HG02759 (cell line): ENCODE data around the gene AFG3L2.
A peak's percentile ranks its signal among the peaks of the same experiment; 100 is the strongest.

Experiments
- ATAC-seq: cut with Tn5 transposase; IDR thresholded peaks from one replicate; pipeline ENCODE4 v1.9.1; 2021; ENCODE audit warnings: mild to moderate bottlenecking, moderate library complexity; ENCODE audit not compliant: unreplicated experiment

Gene AFG3L2

DNA sequence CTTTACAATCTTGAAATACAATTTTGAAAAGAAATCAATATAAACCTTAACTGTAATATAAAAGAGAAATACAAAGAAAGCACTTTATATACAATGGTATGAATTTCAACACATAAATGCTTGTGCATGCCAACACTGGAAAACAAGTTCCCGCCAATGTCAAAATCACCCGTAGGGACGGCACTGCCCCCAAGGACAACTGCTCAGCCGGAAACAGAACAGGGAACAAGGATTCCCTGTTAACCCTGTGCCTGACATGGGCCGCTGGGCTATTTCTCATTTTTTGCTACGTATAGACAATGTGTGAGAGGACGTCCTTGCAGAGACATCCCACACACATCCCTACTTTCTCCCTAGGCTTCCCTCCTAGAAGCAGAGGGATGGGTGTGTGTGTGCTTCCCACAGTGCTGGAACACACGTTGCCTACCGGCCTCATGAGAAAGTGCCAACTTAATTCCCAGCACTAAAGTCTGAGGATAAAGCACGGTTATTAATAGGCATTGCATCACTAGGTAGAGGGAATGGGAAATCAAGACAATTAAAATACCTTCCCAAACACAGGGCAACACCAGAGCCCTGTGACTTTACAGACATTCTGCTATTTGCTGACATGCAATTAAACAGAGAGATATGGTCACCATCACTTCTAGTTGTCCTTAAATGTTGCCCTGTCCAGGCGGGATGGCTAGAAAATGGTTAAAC lies 14.4 kb downstream of the AFG3L2 start:
- no peak for ATAC-seq

DNA sequence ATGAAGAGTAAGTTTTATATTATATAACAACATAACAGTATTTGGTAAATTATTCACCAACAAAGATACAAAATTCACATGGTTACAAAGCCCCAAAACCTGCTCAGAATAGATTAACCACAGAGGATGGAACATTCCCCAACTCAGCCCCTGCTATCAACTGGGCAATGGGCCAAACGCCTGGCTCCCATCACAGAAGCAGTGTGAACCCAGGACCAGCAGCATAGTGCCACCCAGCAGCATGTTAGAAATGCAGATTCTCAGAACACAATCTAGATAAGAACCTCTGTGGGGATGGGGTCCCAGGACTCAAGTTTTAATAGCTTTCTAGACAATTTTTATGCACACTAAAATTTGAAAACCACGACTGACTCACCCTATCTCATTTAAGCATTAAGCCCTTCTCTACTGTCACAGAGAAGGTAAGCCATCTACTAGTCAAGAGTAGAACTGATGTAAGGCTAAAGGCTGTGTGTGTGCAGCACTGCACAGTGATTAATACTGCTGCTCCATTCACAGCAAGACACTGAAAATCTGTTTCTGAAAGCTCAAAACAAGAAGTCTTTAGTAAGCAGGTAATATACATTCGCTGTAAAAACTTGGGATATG lies 15.2 kb downstream of the AFG3L2 start:
- ATAC-seq: peak; percentile 60

DNA sequence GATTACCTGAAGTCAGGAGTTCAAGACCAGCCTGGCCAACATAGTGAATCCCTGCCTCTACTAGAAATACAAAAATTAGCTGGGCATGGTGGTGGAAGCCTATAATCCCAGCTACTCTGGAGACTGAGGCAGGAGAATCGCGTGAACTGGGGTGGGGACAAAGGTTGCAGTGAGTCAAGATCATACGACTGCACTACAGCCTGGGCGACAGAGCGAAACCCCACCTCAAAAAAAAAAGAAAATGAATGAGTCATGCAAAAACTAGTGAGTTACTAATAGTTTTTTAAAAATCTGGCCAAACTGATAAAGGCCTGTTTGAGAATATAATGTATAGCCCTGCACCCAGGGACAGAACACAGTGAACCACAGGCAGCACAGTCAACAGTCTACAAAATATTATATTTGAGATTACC lies 17.5 kb downstream of the AFG3L2 start:
- ATAC-seq: no peak

DNA sequence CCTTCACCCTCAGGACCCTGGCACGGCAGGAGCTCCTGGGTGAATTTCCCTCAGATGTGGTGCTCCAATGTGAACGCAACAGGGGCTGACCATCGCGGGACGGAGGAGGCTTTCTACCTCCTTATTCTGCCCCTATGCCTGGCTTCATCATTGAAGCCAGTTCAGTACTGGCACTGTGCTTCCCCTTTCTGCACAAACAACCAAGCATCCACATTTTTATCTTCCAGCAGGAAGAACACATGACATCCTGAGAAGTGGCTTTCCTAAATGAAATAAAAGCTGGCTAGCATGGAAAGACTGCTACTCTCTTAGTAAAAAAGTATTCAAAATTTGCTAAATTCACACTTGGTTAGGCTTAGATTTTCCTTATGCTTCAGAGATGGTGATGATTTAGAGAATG lies 24.8 kb downstream of the AFG3L2 start:
- ATAC-seq: no peak

DNA sequence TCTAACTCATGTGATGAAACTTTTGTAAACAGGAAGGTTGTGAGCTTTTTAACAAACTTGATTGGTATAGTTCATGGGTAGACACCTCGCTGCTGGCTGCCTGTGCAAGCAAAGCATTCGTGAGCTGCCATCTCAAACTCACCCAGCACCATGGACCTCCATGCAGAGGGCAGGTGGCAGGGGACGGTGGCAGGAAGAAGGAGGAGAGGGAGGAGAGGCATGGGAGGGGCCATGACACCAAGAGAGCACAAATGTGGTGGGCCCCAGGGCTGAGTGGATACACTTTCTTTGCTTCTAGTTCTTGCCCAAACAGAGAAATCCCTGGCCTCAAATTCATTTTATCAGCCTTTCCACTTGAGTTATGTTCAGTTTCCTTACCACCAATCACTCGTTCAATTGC lies 29.1 kb downstream of the AFG3L2 start:
- ATAC-seq: no peak

DNA sequence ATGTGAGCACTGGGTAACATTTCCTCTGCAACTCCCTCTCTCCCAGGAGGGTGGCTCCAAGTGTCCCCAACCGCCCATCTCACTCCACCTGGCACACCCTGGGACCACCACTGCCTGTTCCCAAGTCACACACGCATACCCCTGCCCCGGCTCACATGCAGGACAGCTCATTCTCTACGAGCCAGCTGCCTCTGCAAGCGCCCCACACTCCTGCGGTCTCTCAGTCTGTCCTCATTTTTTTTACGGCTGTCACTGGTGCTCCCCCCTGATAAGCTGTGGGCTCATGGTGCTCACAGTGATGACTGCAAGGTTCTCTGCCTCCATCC lies 30.8 kb downstream of the AFG3L2 start:
- no peak for ATAC-seq

GRCh38 chr18:12345491-12346239 lies 31.4 kb downstream of the AFG3L2 start:
- ATAC-seq: no peak

DNA sequence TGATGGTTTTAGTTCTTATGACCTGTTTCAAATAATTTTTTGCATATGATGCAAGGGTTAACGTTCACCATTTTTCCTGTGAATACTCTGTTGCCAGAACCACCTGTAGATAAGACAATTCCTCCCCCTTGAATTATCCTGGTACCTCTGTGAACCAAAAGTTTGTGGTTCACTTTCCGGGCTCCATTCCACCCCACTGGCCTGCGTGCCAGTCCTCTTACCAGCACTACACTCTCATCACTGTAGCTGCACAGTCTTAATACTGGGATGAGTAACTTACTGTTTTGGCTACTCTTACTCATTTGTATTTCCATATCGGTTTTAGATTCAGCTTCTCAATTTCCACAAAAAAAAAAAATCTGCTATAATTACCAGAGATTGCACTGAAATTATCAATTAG lies 34.4 kb downstream of the AFG3L2 start:
- ATAC-seq: no peak

DNA sequence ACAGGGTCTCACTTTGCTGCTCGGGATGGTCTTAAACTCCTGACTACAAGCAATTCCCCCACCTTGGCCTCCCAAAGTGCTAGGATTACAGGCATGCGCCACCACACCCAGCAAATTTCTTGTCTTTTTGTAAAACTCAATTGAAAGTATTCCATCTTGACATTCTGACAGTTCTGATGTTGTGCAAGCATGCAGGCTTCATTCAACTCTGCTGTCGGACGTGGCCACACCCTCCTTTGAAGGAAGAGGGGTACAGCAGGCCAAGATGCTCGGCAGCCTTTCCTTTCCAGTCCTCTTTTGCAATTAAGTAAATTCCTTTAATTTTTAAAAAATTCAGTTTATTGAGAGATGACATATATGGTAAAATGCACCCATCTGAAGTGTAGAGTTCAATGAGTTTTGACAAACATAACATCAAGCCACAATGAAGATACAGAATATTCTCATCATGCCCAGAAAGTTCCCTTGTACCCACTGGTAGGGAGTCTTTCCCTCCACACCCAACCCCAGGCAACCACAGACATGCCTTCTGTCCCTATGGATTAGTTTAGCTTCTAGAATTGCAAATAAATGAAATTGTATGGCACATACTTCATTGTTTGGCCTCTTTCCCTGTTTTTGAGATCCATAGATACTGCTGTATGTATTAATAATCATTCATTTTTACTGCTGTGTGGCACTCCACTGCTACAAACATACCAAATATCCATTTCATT lies 35.9 kb downstream of the AFG3L2 start:
- no peak for ATAC-seq

GRCh38 chr18:12338382-12338781 lies 38.6 kb downstream of the AFG3L2 start:
- ATAC-seq: no peak

DNA sequence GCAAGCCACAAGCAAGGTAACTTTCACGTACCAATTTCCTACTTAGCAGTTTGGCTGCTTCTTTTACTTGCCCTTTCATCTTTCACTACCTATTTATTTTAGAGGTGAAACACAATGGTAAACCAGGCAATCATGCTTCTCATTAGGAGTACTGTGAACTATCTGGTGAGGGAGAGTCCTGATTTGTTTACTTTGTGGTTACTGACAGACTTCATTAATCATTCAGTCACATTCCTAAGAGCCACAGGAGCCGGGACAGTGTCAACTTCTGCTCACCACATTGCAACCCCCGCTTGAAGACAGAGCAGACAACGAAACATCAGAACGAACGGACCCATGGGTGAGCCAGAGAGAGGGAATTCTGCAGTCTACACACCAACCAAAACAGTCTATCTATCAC lies 40.1 kb downstream of the AFG3L2 start:
- ATAC-seq: no peak

DNA sequence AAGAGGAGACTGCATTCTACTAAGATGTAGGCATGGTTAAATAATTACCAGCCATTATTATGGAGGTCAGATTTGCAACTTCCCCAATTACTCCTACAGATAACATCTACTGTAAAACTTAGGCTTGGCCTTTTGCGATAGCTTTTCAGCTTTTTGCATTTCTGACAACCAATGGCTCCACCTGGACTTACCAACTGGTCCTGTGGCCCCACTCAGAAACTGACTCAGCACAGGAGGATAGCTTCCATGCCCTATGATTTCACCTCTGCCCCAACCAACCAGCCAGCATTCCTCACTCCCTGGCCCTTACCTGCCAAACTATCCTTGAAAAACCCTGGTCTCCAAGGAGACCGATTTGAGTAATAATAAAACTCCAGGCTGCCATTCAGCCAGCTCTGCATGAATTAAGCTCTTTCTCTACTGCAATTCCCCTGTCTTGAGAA lies 40.8 kb downstream of the AFG3L2 start:
- ATAC-seq: no peak

DNA sequence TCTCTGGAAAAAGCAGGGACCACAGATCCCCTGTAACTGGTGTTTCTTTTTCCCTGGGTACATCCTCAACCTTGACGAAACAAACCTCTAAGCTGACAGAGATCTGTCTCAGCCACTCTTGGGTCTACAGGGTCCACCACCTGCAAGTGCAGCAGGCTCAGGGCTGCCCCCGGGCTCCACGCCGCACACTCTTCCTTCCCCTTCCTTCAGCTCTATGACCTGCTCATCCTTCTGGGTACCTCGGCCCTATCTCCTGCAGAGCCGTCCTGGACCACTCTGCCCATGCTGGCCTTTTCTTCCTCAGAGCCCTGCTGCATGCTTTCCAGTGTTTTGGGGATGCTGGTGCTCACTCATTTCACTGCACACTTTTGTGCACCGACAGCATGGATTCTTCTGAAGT lies 41.5 kb downstream of the AFG3L2 start:
- ATAC-seq: no peak

- no peak for ATAC-seq
Measured at GRCh38 chr18:12334863-12335262, 42.2 kb downstream of the AFG3L2 start.

DNA sequence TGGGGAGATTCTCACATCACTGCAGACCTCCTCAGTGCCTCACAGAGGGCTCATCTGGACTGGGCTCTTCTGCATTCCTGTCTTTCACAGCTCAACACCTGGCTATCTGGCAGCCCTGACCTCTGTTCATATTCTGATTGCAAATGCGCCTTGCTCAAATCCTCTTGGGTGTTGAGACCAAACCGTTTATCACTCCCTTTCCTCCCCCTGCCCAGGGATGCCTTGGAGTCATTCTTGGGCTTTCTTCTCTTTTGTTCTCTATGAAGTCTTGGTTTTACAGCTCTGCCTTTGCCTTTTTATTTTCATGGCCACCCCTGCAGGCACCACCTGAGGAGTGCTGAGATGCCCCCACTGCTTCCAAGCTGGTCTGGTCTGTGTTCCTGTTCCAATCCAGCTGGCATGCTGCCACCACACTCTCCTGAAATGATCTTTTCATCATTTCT lies 42.6 kb downstream of the AFG3L2 start:
- no peak for ATAC-seq

DNA sequence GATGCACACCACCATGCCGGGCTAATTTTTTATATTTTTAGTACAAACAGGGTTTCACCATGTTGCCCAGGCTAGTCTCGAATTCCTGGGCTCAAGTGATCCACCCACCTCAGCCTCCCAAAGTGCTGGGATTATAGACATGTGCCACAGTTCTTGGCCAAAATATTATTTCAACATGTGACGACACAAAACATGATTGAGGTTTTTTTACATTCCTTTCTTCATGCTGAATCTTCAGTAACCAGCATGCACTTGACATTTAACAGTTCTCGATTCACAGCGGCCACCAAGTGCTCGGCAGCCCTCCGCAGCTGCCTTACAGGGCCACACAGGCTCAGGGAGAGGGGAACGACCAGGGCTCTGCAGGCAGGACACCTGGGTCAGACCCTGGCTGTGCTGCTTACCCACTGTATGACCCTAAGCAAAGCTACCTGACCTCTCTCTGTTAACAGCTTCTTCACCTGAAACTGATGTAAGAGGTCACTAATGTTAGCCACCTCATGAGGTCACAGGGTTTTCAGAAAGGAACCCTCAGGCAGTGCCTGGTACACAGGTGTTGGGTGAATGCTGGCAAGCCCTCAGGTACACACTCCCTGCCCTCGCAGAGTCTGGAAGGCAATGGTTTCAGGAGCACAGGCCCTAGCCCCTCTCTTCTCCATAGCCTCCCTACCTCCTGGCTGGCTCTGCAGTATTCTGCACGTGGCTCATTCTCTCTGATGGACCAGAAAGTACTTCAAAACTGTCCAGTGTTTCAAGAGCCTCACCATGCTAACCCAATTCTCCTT lies 43.3 kb downstream of the AFG3L2 start:
- ATAC-seq: no peak

DNA sequence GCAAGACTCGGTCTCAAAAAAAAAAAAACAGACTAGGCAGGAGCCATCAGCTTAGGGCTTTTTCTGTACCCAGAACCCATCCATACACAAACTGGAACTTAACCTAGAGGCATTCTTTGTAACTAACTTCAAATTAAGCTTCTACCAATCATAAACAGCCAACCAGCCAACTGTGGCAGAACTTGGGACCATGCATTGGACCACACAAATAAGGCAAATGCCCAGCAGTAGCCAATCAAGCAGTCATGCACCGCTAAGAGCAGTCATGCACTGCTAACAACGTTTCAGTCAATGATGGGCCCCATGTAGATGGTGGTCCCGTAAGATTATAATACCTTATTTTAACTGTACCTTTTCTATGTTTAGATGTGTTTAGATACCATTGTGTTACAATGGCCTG lies 46.3 kb downstream of the AFG3L2 start:
- ATAC-seq: no peak

DNA sequence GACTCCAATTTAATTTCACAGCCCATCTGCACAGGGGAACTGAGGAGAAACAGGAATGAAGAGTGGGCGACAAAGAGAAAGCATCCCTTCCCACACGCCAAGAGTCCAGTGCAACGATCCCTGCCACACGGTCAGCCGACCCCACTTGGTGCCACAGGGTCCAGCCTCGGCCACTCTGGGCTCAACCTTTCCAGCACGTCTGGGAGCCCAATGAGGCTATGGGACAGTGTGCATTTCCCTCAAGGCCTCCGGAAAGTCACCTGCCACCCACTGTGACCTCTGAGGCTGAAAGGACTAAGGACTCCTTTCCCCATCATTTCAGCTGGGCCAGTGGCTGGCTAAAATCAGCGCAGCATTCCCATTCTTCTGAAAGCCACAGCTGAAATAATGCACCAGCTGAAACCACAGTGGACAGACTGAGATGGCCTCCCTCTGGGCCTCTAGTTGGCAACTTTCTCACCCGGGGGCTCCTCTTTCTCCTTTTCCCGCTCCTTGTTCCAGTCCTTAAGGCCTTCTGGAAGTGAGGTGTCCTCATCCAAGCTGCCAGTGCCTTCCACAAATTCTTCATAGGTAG lies 47.8 kb downstream of the AFG3L2 start:
- ATAC-seq: no peak

- ATAC-seq: no peak
Measured at GRCh38 chr18:12328179-12328823, 48.7 kb downstream of the AFG3L2 start.
